Endodermal cell (in vitro differentiated cells): ENCODE data around the gene RASA4B. TPM values are rescaled to one million over a fixed set of nuclear protein-coding genes. Genes with fewer than 3 reads are reported as not detected.
"Not testable (repeated sequence)": the region's sequence is repeated elsewhere in the genome, so short reads cannot be mapped to it uniquely, and the experiment has no call there.

Experiments used
- DNase-seq: peaks from one replicate; pipeline ENCODE4 v3.0.0-alpha.2; 2017
- H3K27ac ChIP-seq: 2 replicates; pipeline ENCODE4 v1.5.1; 2013; ENCODE audit warnings: mild to moderate bottlenecking, low read depth, low read length, moderate library complexity
- H3K27me3 ChIP-seq: 2 replicates; pipeline ENCODE4 v1.6.1; 2013; ENCODE audit warnings: mild to moderate bottlenecking, low read length, moderate library complexity; ENCODE audit not compliant: insufficient read depth, control insufficient read depth, poor library complexity, severe bottlenecking
- H3K36me3 ChIP-seq: 2 replicates; pipeline ENCODE4 v1.7.0; 2013; ENCODE audit warnings: mild to moderate bottlenecking, low read length, moderate library complexity; ENCODE audit not compliant: control insufficient read depth, insufficient read depth
- H3K4me1 ChIP-seq: one replicate; pipeline ENCODE4 v1.7.0; 2013; ENCODE audit warnings: low read length; ENCODE audit not compliant: control insufficient read depth, insufficient read depth
- H3K4me3 ChIP-seq: 2 replicates; pipeline ENCODE4 v1.5.1; 2013; ENCODE audit warnings: mild to moderate bottlenecking, low read length, moderate library complexity
- H3K9ac ChIP-seq: 2 replicates; pipeline ENCODE4 v1.6.1; 2013; ENCODE audit warnings: mild to moderate bottlenecking, low read length, moderate library complexity; ENCODE audit not compliant: poor library complexity, severe bottlenecking; ENCODE audit errors: extremely low read depth
- H3K9me3 ChIP-seq: 2 replicates; pipeline ENCODE4 v1.6.1; 2013; ENCODE audit warnings: mild to moderate bottlenecking, low read length, moderate library complexity; ENCODE audit not compliant: control insufficient read depth
- H3K27ac Mint-ChIP-seq: 2 replicates; pipeline ENCODE4 v1.8.0; 2020; ENCODE audit warnings: mixed read lengths
- H3K27me3 Mint-ChIP-seq: 2 replicates; pipeline ENCODE4 v1.8.0; 2021; ENCODE audit warnings: mild to moderate bottlenecking, mixed read lengths; ENCODE audit not compliant: insufficient read depth
- H3K36me3 Mint-ChIP-seq: 2 replicates; pipeline ENCODE4 v1.8.0; 2020; ENCODE audit warnings: low read depth, mixed read lengths
- H3K4me1 Mint-ChIP-seq: 2 replicates; pipeline ENCODE4 v1.8.0; 2020; ENCODE audit warnings: mixed read lengths
- H3K4me3 Mint-ChIP-seq: 2 replicates; pipeline ENCODE4 v1.8.0; 2020; ENCODE audit warnings: mild to moderate bottlenecking, moderate library complexity, mixed read lengths
- H3K9me3 Mint-ChIP-seq: 2 replicates; pipeline ENCODE4 v1.8.0; 2020; ENCODE audit warnings: mild to moderate bottlenecking, mixed read lengths
- WGBS, 2 experiments: methylation state at CpG; one replicate each; pipeline versions ENCODE4 v1.1.5 to v1.1.7; 2013; ENCODE audit warnings: missing lambda C conversion rate in 2 of 2, mixed read lengths in 1 of 2; ENCODE audit not compliant: insufficient coverage in 1 of 2, insufficient read length in 1 of 2; 5-methylcytosine and 5-hydroxymethylcytosine counted together
- total RNA-seq, 2 donors: library from RNA; stranded (reverse); fragmentation: NEBNext Ultra II Directional in 1 of 2; extraction: Animal tissue kit (Norgen Biotek cat#: 25700) in 1 of 2; gene quantifications; 2 replicates in 1 of 2; 3 replicates in 1 of 2; pipeline ENCODE4 v1.2.1, GENCODE V29; 2021

The RASA4B gene
- total RNA-seq, 2 donors from 2014 or later, result 3.5 to 11.5 TPM

DNA sequence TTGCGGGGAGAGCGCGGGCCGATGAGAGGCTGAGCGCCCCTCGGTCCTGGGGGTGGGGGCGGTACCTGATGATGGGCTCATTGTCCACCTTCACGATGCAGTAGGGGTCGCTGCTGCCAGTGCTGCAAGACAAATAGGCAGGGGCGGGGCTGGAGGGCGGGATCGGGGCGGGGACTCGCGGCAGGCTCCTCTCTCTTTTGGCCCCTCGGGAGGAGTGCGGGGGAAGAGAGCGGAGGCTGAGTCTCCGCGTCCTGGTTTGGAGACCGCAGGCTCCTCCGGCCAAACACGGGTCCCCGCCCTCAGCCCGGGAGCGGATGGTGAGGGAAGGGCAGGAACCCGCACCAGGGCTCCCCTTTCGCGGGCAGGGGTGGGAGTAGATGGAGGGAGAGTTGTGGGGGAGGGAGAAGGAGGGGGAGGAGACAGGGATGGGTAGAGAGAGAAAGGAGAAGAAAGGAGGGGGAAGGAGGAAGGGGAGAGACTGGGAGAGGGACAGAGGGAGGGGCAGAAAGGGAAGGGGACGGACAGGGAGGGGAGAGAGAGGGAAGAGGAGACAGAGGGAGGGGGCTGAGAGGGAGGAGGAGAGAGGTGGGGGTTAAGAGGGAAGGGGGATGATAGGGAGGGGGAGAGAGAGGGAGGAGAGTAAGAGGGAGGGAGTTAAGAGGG, 5.6 kb downstream of the RASA4B start:
- H3K27ac ChIP-seq, H3K4me1 Mint-ChIP-seq, H3K9me3 Mint-ChIP-seq, H3K4me1 ChIP-seq, H3K36me3 Mint-ChIP-seq, H3K27me3 ChIP-seq, H3K27me3 Mint-ChIP-seq, H3K9me3 ChIP-seq, DNase-seq, H3K4me3 Mint-ChIP-seq, H3K27ac Mint-ChIP-seq, H3K9ac ChIP-seq, H3K36me3 ChIP-seq, H3K4me3 ChIP-seq: not testable (repeated sequence)
- no CpG with 5 or more reads among the region's 30 CpGs for WGBS, 2 experiments

DNA sequence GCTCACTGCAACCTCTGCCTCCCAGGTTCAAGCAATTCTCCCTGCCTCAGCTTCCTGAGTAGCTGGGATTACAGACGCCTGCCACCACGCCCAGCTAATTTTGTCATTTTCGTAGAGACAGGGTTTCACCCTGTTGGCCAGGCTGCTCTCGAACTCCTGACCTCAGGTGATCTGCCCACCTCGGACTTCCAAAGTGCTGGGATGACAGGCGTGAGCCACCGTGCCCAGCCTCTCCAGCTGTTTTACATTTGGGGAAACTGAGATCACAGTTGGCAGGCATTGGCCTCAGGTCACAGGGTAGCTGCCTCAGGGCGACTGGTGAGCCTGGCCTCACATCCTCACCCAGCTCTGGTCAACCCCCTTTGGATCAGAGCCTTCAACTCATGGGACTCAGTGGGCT, 7.0 kb downstream of the RASA4B start:
- H3K27me3 Mint-ChIP-seq, H3K4me3 Mint-ChIP-seq, H3K36me3 ChIP-seq, H3K27ac ChIP-seq, DNase-seq, H3K36me3 Mint-ChIP-seq, H3K9ac ChIP-seq, H3K4me1 Mint-ChIP-seq, H3K4me1 ChIP-seq, H3K27ac Mint-ChIP-seq, H3K9me3 Mint-ChIP-seq, H3K4me3 ChIP-seq, H3K9me3 ChIP-seq, H3K27me3 ChIP-seq: not testable (repeated sequence)
- 88 to 94% methylated on average over 3 to 4 of the region's 8 CpGs for WGBS, 2 experiments

DNA sequence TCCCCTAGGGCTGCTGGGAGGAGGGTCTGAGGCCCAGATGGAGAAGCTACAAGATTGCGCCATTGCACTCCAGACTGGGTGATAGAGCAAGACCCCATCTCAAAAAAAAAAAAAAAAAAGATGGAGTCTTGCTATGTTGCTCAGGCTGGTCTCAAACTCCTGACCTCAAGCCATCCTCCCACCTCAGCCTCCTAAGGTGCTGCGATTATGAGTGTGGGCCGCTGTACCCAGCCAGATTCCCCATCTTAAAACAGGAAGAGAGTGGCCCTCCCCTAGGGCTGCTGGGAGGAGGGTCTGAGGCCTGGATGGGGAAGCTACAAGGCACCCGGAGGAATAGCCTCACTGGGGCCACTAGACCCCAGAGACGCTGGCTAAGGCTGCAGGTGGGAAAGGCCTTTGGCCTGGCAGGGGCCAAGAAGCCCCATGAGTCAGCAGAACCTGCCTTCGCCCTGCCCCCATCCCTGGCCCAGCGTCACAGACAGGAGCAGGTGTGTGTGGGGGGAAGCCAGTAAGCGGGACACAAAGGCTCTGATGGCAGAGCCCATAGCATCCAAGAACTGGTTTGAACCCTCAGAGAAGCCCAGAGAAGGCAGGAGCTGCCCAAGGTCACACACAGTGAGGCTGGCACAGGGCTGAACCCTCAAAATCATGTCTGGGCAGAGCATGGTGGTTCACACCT, 10.0 kb downstream of the RASA4B start:
- not testable (repeated sequence) for H3K27me3 Mint-ChIP-seq, DNase-seq, H3K4me1 ChIP-seq, H3K9me3 ChIP-seq, H3K4me3 Mint-ChIP-seq, H3K27ac ChIP-seq, H3K36me3 ChIP-seq, H3K4me1 Mint-ChIP-seq, H3K27ac Mint-ChIP-seq, H3K27me3 ChIP-seq, H3K9me3 Mint-ChIP-seq, H3K36me3 Mint-ChIP-seq, H3K4me3 ChIP-seq, H3K9ac ChIP-seq
- WGBS, 2 experiments, result 82% methylated on average over 2 of the region's 8 CpGs; no CpG with 5 or more reads in 1 of the 2 experiments

DNA sequence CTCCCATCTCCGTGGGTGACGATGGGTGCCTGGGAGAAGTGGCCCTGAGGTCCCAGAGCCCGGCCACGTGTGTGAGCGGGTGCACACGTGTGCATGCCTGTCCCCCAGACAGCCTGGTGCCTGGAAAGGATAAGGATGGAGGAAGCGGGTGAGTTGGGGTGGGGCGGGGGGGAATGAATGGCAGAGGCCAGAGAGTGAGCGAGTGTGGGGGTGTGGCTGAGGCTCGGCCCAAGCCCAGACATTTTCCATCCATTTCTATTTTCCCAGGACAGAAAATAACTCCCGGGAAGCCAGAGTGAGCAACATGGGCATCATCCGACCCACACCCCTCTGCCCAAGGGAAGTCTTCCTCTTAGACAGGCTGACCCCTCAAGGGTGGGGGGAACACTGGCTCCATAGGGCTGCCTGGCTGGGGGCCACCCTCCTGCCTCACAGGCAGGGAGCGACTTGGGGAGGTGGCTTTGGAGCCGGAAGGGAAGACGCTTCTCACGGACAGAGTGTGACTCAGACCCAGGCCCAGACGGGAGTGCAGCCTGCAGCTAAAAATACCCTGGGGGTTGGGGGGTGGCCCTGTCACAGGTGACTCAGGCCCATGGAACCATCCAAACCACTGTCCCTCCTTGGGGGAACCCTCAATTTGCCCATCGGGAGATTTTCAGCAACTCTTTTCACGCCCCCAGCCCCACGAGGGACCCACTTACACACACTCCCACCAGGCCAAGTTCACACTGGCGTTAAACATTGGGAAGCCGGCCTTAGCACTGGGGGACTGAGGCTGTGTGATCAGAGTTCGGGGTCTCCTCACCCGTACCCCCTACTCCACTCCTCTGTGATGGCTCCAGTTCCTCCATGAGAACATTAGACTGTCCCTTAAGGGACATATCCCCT, 12.0 kb downstream of the RASA4B start:
- not testable (repeated sequence) for DNase-seq
- WGBS, 2 experiments, result 83% methylated on average over 3 of the region's 24 CpGs; no CpG with 5 or more reads in 1 of the 2 experiments

DNA sequence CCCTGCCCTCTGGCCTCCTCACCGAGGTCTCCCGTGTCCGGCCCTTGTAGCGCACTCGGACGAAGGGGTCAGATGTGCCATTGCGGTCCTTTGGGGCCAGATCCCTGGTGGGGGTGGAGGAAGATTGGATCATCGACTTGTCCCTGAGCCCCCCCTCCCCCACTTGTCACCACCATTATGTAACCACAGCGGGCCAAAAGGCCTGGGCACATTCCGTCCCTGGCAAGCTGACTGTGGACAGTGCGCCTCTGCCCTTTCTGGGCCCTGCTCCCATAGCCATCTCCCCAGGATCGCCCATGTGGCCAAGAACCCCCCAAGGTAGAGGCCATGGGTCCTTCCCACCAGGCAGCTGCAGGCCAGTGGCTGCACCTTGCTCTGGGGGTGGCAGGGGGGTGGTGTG, 14.4 kb downstream of the RASA4B start:
- not testable (repeated sequence) for H3K4me1 ChIP-seq, H3K9ac ChIP-seq, H3K4me1 Mint-ChIP-seq, H3K4me3 ChIP-seq, DNase-seq, H3K9me3 ChIP-seq, H3K4me3 Mint-ChIP-seq, H3K9me3 Mint-ChIP-seq, H3K36me3 ChIP-seq, H3K27ac Mint-ChIP-seq, H3K27me3 Mint-ChIP-seq, H3K27ac ChIP-seq, H3K27me3 ChIP-seq, H3K36me3 Mint-ChIP-seq
- no CpG with 5 or more reads among the region's 12 CpGs for WGBS, 2 experiments

More for the DNA sequence above, 12.0 kb downstream of the RASA4B start:
- not testable (repeated sequence) for H3K27ac ChIP-seq, H3K9me3 Mint-ChIP-seq, H3K36me3 ChIP-seq, H3K4me1 Mint-ChIP-seq, H3K9me3 ChIP-seq, H3K36me3 Mint-ChIP-seq, H3K9ac ChIP-seq, H3K27me3 Mint-ChIP-seq, H3K4me3 ChIP-seq, H3K27me3 ChIP-seq, H3K4me3 Mint-ChIP-seq, H3K27ac Mint-ChIP-seq, H3K4me1 ChIP-seq

DNA sequence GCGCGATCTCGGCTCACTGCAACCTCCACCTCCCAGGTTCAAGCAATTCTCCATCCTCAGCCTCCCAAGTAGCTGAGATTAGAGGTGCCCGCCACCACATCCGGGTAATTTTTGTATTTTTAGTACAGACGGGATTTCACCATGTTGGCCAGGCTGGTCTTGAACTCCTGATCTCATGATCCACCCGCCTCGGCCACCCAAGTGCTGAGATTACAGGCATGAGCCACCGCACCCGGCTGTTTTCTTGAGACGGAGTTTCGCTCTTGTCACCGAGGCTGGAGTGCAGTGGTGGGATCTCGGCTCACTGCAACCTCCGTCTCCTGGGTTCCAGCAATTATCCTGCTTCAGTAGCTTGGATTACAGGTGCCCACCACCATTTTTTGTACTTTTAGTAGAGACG, 19.3 kb downstream of the RASA4B start:
- not testable (repeated sequence) for H3K27ac ChIP-seq, H3K27me3 ChIP-seq, H3K9me3 Mint-ChIP-seq, DNase-seq, H3K4me1 ChIP-seq, H3K4me3 ChIP-seq, H3K9ac ChIP-seq, H3K4me3 Mint-ChIP-seq, H3K4me1 Mint-ChIP-seq, H3K27me3 Mint-ChIP-seq, H3K36me3 ChIP-seq, H3K9me3 ChIP-seq, H3K36me3 Mint-ChIP-seq, H3K27ac Mint-ChIP-seq
- 94% methylated on average over 3 to 7 of the region's 16 CpGs for WGBS, 2 experiments
